Brain microvascular endothelial cell (primary cell): ENCODE data around the gene BCL6.

ENCODE experiments used
- DNase-seq: peaks from one replicate; pipeline ENCODE4 v3.0.0-alpha.2; 2020
- H3K27ac ChIP-seq: fragments of 250-450 bp; sonication (Bioruptor Pico); 2 replicates; pipeline ENCODE4 v1.5.1; 2020; ENCODE audit warnings: mild to moderate bottlenecking, moderate library complexity
- H3K27me3 ChIP-seq: fragments of 250-450 bp; sonication (Bioruptor Pico); replicated peaks from 2 replicates; pipeline ENCODE4 v1.5.1; 2020; ENCODE audit warnings: mild to moderate bottlenecking
- H3K36me3 ChIP-seq: fragments of 250-450 bp; sonication (Bioruptor Pico); replicated peaks from 2 replicates; pipeline ENCODE4 v1.5.1; 2020; ENCODE audit warnings: mild to moderate bottlenecking
- H3K4me3 ChIP-seq: 2 replicates; pipeline ENCODE4 v1.5.1; 2011; ENCODE audit warnings: low read depth, mild to moderate bottlenecking, control low read depth, low read length, moderate library complexity
- CTCF ChIP-seq: IDR thresholded peaks from 2 replicates; pipeline ENCODE4 v1.5.1; 2011; ENCODE audit warnings: low read depth, mild to moderate bottlenecking, moderate library complexity, low read length, control low read depth, inconsistent platforms; ENCODE audit errors: missing control alignments
- in situ Hi-C: cut with HindIII; loops from 2 replicates; pipeline ENCODE4 v1.10.0; 2017; ENCODE audit warnings: low sequenced_read_pairs, low pct_ligation_motif_present

Gene BCL6

GRCh38 chr3:187714404-187714979, 30.8 kb downstream of the BCL6 start:
- in situ Hi-C loops: no loop called here
- peak; percentile 77 for DNase-seq
- Histone ChIP-seq H3K27ac (no peak overlapping the region), H3K4me3 (no peak overlapping the region), H3K36me3 (no peaks in the 10 kb centered on the region), H3K27me3 (no peaks in the 10 kb centered on the region)
- TF ChIP-seq CTCF: peak; percentile 93

- Histone ChIP-seq H3K36me3 (no peaks in the 10 kb centered on the region), H3K27ac (no peak overlapping the region), H3K4me3 (no peak overlapping the region), H3K27me3 (no peaks in the 10 kb centered on the region)
- in situ Hi-C loops: no loop called here
- TF ChIP-seq CTCF: no peak
- DNase-seq: peak; percentile 31
Observed at GRCh38 chr3:187713504-187713903, 31.8 kb downstream of the BCL6 start.

- no peak for DNase-seq
- in situ Hi-C loops: no loop called here
Observed at GRCh38 chr3:187709155-187709554, 36.1 kb downstream of the BCL6 start.

GRCh38 chr3:187708696-187709095, 36.6 kb downstream of the BCL6 start:
- in situ Hi-C loops: no loop called here

More at GRCh38 chr3:187709155-187709554, 36.1 kb downstream of the BCL6 start:
- TF ChIP-seq CTCF: peak; percentile 42
- Histone ChIP-seq H3K27me3 (no peaks in the 10 kb centered on the region), H3K36me3 (no peaks in the 10 kb centered on the region), H3K27ac (no peak overlapping the region), H3K4me3 (no peak overlapping the region)

GRCh38 chr3:187706971-187707370, 38.3 kb downstream of the BCL6 start:
- no peak for TF ChIP-seq CTCF
- Histone ChIP-seq H3K27ac (no peak overlapping the region), H3K4me3 (no peak overlapping the region), H3K27me3 (no peaks in the 10 kb centered on the region), H3K36me3 (no peaks in the 10 kb centered on the region)
- DNase-seq: no peak
- in situ Hi-C loops: no loop called here

More at GRCh38 chr3:187708696-187709095, 36.6 kb downstream of the BCL6 start:
- no peaks in the 10 kb centered on the region for H3K36me3 ChIP-seq
- no peak for TF ChIP-seq CTCF
- no peak overlapping the region for H3K27ac ChIP-seq
- no peak overlapping the region for H3K4me3 ChIP-seq
- DNase-seq: no peak
- H3K27me3 ChIP-seq: no peaks in the 10 kb centered on the region

GRCh38 chr3:187705164-187705563, 40.1 kb downstream of the BCL6 start:
- in situ Hi-C loops: no loop called here

More at GRCh38 chr3:187705164-187705563, 40.1 kb downstream of the BCL6 start:
- peak; percentile 33 for DNase-seq
- no peaks in the 10 kb centered on the region for H3K36me3 ChIP-seq
- TF ChIP-seq CTCF: no peak
- H3K27me3 ChIP-seq: no peaks in the 10 kb centered on the region
- no peak overlapping the region for H3K27ac ChIP-seq
- no peak overlapping the region for H3K4me3 ChIP-seq
